ENCODE data around the gene TMEM272.
A peak's percentile ranks its signal among the peaks of the same experiment; 100 is the strongest.

The TMEM272 gene

GRCh38 chr13:51804295-51805172, 40.4 kb downstream of the TMEM272 start:
- peak in 2 of 5 donors; percentile 29 to 36 for DNase-seq

- peak; percentile 75 to 92 (median 84) for DNase-seq
Measured at GRCh38 chr13:51803422-51804294, 41.3 kb downstream of the TMEM272 start, which contains the start of gene DHRS12. Gene DHRS12, minus strand, starts transcription at chr13:51804163. Its CDS starts 4,504 bp downstream, at chr13:51799659.

- no peak for DNase-seq
Measured at GRCh38 chr13:51802631-51803418, 42.2 kb downstream of the TMEM272 start.

GRCh38 chr13:51801631-51802099, 43.3 kb downstream of the TMEM272 start:
- DNase-seq, result no peak

GRCh38 chr13:51800486-51800885, 44.5 kb downstream of the TMEM272 start:
- no peak for DNase-seq

GRCh38 chr13:51799261-51799660, 45.7 kb downstream of the TMEM272 start:
- DNase-seq, result no peak

GRCh38 chr13:51797664-51798488, 47.1 kb downstream of the TMEM272 start:
- DNase-seq, result peak in 4 of 5 donors; percentile 41 to 75 (median 48)

GRCh38 chr13:51796546-51796945, 48.4 kb downstream of the TMEM272 start:
- no peak for DNase-seq

GRCh38 chr13:51795419-51795818, 49.6 kb downstream of the TMEM272 start:
- DNase-seq, result no peak

GRCh38 chr13:51794964-51795363, 50.0 kb downstream of the TMEM272 start:
- no peak for DNase-seq

- peak in 1 of 5 donors; percentile 52 for DNase-seq
Measured at GRCh38 chr13:51793570-51794271, 51.3 kb downstream of the TMEM272 start.

- DNase-seq, result no peak
Measured at GRCh38 chr13:51786425-51787265, 58.3 kb downstream of the TMEM272 start.

- no peak for DNase-seq
Measured at GRCh38 chr13:51785712-51786424, 59.1 kb downstream of the TMEM272 start.

GRCh38 chr13:51784097-51784496, 60.9 kb downstream of the TMEM272 start:
- DNase-seq, result no peak

- no peak for DNase-seq
Measured at GRCh38 chr13:51783428-51784094, 61.4 kb downstream of the TMEM272 start.

- no peak for DNase-seq
Measured at GRCh38 chr13:51782026-51782710, 62.8 kb downstream of the TMEM272 start.

GRCh38 chr13:51781246-51782022, 63.5 kb downstream of the TMEM272 start:
- DNase-seq, result no peak

Data from T-helper 1 cell (primary cell).